Tibial nerve (tissue), 4 donors: ENCODE data around the gene PANX3. TPM values are rescaled to one million over a fixed set of nuclear protein-coding genes. Genes with fewer than 3 reads are reported as not detected.

Experiments used
- DNase-seq, 2 donors: peaks; one replicate each; pipeline ENCODE4 v3.0.0-alpha.2; 2019; ENCODE audit warnings: low spot score in 2 of 2
- H3K27ac ChIP-seq, 4 donors: fragments of 200-600 bp; sonication (generic) in 3 of 4; one replicate each; pipeline ENCODE4 v1.5.1; 2017 to 2019; ENCODE audit warnings: mild to moderate bottlenecking in 1 of 4
- H3K27me3 ChIP-seq, 2 donors: fragments of 200-600 bp; sonication (generic) in 1 of 2; one replicate each; pipeline versions ENCODE4 v1.5.1 to v1.6.0; 2017 to 2019
- H3K36me3 ChIP-seq, 3 donors: fragments of 200-600 bp; sonication (generic); one replicate each; pipeline ENCODE4 v1.5.1; 2018 to 2019
- H3K4me1 ChIP-seq, 4 donors: fragments of 200-600 bp; sonication (generic) in 3 of 4; one replicate each; pipeline ENCODE4 v1.5.1; 2017 to 2019
- H3K4me3 ChIP-seq, 4 donors: fragments of 200-600 bp; sonication (generic) in 3 of 4; one replicate each; pipeline ENCODE4 v1.5.1; 2017 to 2019; ENCODE audit warnings: mild to moderate bottlenecking in 1 of 4, moderate library complexity in 1 of 4
- H3K9me3 ChIP-seq, 4 donors: fragments of 200-600 bp; sonication (generic) in 3 of 4; one replicate each; pipeline ENCODE4 v1.5.1; 2017 to 2019
- CTCF ChIP-seq, 5 experiments: fragments of 200-600 bp in 3 of 5; fragments of 450-650 bp in 2 of 5; sonication (generic) in 3 of 5; IDR thresholded peaks; one replicate each; pipeline ENCODE4 v1.5.1; 2016 to 2019; ENCODE audit warnings: antibody characterized with exemption in 5 of 5, mild to moderate bottlenecking in 3 of 5, moderate library complexity in 2 of 5
- EP300 ChIP-seq, 2 donors: sonication (generic); formaldehyde crosslinking; IDR thresholded peaks; one replicate each; pipeline ENCODE4 v1.6.1; 2017; ENCODE audit warnings: antibody characterized with exemption in 2 of 2, mild to moderate bottlenecking in 1 of 2
- POLR2A ChIP-seq, 2 donors: fragments of 450-650 bp; IDR thresholded peaks; one replicate each; pipeline ENCODE4 v1.6.1; 2017; ENCODE audit warnings: antibody characterized with exemption in 2 of 2, mild to moderate bottlenecking in 2 of 2, moderate library complexity in 2 of 2
- WGBS, 2 donors: methylation state at CpG; one replicate each; pipeline ENCODE4 v1.1.5; 2018; 5-methylcytosine and 5-hydroxymethylcytosine counted together
- total RNA-seq, 4 donors: library from RNA; depleted of rRNA; stranded (reverse); fragments of >200 nt; gene quantifications; one replicate each; pipeline ENCODE4 v1.1.0, GENCODE V29; 2016

PANX3 gene
- total RNA-seq, 4 donors from 2014 or later: not detected

- Histone ChIP-seq H3K27ac (no peak overlapping the region), H3K27me3 (no peaks in the 10 kb centered on the region), H3K36me3 (peaks cover 0 to 37% (median 8%) of the 10 kb centered on the region in 3 donors), H3K4me1 (peaks cover 0 to 43% (median 13%) of the 10 kb centered on the region in 4 donors), H3K4me3 (peak overlapping the region in 3 of 4 donors; percentile 88 to 91 (median 88)), H3K9me3 (no peaks in the 10 kb centered on the region)
- TF ChIP-seq CTCF (IDR thresholded peaks at IDR 0.05): no peak
- 44 to 66% methylated on average over 4 of the region's 4 CpGs for WGBS, 2 donors
- no peak for DNase-seq
Observed at GRCh38 chr11:124623861-124624525, 12.8 kb downstream of the PANX3 start.

GRCh38 chr11:124625504-124626168 lies 14.4 kb downstream of the PANX3 start:
- WGBS, 2 donors: 94% methylated on average over 3 of the region's 3 CpGs
- H3K36me3 ChIP-seq: peaks cover 0 to 48% (median 8%) of the 10 kb centered on the region in 3 donors
- no peak overlapping the region for H3K27ac ChIP-seq
- H3K4me3 ChIP-seq: no peak overlapping the region
- TF ChIP-seq EP300 (IDR thresholded peaks at IDR 0.05) (no peak), CTCF (IDR thresholded peaks at IDR 0.05) (no peak), POLR2A (IDR thresholded peaks at IDR 0.05) (no peak)
- H3K4me1 ChIP-seq: peaks cover 0 to 43% (median 13%) of the 10 kb centered on the region in 4 donors
- H3K9me3 ChIP-seq: no peaks in the 10 kb centered on the region
- no peak for DNase-seq
- H3K27me3 ChIP-seq: no peaks in the 10 kb centered on the region

GRCh38 chr11:124627546-124627945 lies 16.3 kb downstream of the PANX3 start:
- DNase-seq: no peak
- Histone ChIP-seq H3K27me3 (no peaks in the 10 kb centered on the region), H3K27ac (no peak overlapping the region), H3K4me3 (no peak overlapping the region), H3K4me1 (peaks cover 0 to 37% (median 10%) of the 10 kb centered on the region in 4 donors), H3K36me3 (peaks cover 0 to 67% (median 15%) of the 10 kb centered on the region in 3 donors), H3K9me3 (no peaks in the 10 kb centered on the region)
- TF ChIP-seq EP300 (IDR thresholded peaks at IDR 0.05) (no peak), POLR2A (IDR thresholded peaks at IDR 0.05) (no peak), CTCF (IDR thresholded peaks at IDR 0.05) (no peak)
- WGBS, 2 donors: 86 to 92% methylated on average over 5 of the region's 5 CpGs

GRCh38 chr11:124629961-124630360 lies 18.7 kb downstream of the PANX3 start:
- WGBS, 2 donors: 87% methylated on average over 4 of the region's 4 CpGs
- Histone ChIP-seq H3K36me3 (peaks cover 0 to 90% (median 20%) of the 10 kb centered on the region in 3 donors), H3K4me1 (peaks cover 0 to 20% (median 0%) of the 10 kb centered on the region in 4 donors), H3K4me3 (no peak overlapping the region), H3K27me3 (no peaks in the 10 kb centered on the region), H3K9me3 (no peaks in the 10 kb centered on the region), H3K27ac (no peak overlapping the region)
- TF ChIP-seq POLR2A (IDR thresholded peaks at IDR 0.05) (no peak), EP300 (IDR thresholded peaks at IDR 0.05) (no peak), CTCF (IDR thresholded peaks at IDR 0.05) (no peak)
- no peak for DNase-seq

- H3K27ac ChIP-seq: no peak overlapping the region
- H3K4me3 ChIP-seq: no peak overlapping the region
- H3K27me3 ChIP-seq: no peaks in the 10 kb centered on the region
- peaks cover 0 to 94% (median 12%) of the 10 kb centered on the region in 3 donors for H3K36me3 ChIP-seq
- H3K4me1 ChIP-seq: no peaks in the 10 kb centered on the region
- TF ChIP-seq CTCF (IDR thresholded peaks at IDR 0.05) (no peak), EP300 (IDR thresholded peaks at IDR 0.05) (no peak), POLR2A (IDR thresholded peaks at IDR 0.05) (no peak)
- no peaks in the 10 kb centered on the region for H3K9me3 ChIP-seq
- 88 to 89% methylated on average over 1 of the region's 1 CpG for WGBS, 2 donors
- DNase-seq: no peak
Observed at GRCh38 chr11:124633355-124633754, 22.1 kb downstream of the PANX3 start.
